OCI-LY1 (cell line): ENCODE measurements around the gene FARP1.

Experiments
- H2AFZ ChIP-seq: fragments of 200-600 bp; sonication (generic), shearing (Covaris generic); 2 replicates; pipeline ENCODE4 v1.6.0; 2014; ENCODE audit warnings: antibody characterized with exemption, mild to moderate bottlenecking, low read length
- H3F3A ChIP-seq: fragments of 200-600 bp; sonication (generic), shearing (Covaris generic); 2 replicates; pipeline ENCODE4 v1.6.0; 2014; ENCODE audit warnings: mild to moderate bottlenecking, antibody characterized with exemption, low read length, moderate library complexity; ENCODE audit not compliant: insufficient read depth
- H3K27ac ChIP-seq: fragments of 200-600 bp; sonication (generic); 2 replicates; pipeline ENCODE4 v1.5.1; 2014; ENCODE audit warnings: low read length, mixed run types, mild to moderate bottlenecking, low read depth; ENCODE audit not compliant: poor library complexity, severe bottlenecking
- H3K27me3 ChIP-seq: fragments of 200-600 bp; sonication (generic); 2 replicates; pipeline ENCODE4 v1.6.0; 2014; ENCODE audit warnings: antibody characterized with exemption, mild to moderate bottlenecking, low read length, moderate library complexity; ENCODE audit not compliant: insufficient read depth
- H3K36me3 ChIP-seq: fragments of 200-600 bp; sonication (generic); 2 replicates; pipeline ENCODE4 v1.6.1; 2014; ENCODE audit warnings: mild to moderate bottlenecking, antibody characterized with exemption, low read length, moderate library complexity, mixed read lengths; ENCODE audit not compliant: insufficient read depth
- H3K4me1 ChIP-seq: fragments of 200-600 bp; sonication (generic); 2 replicates; pipeline ENCODE4 v1.5.1; 2014; ENCODE audit warnings: mild to moderate bottlenecking, low read length, moderate library complexity; ENCODE audit not compliant: insufficient read depth, severe bottlenecking
- H3K4me2 ChIP-seq: fragments of 200-600 bp; sonication (generic), shearing (Covaris generic); 2 replicates; pipeline ENCODE4 v1.6.1; 2014; ENCODE audit warnings: low read length
- H3K4me3 ChIP-seq: fragments of 200-600 bp; sonication (generic); 2 replicates; pipeline ENCODE4 v1.5.1; 2014; ENCODE audit warnings: low read length, low read depth, mild to moderate bottlenecking, mixed read lengths; ENCODE audit not compliant: poor library complexity, severe bottlenecking
- H3K79me2 ChIP-seq: fragments of 200-600 bp; shearing (Covaris generic); 2 replicates; pipeline ENCODE4 v1.6.1; 2016; ENCODE audit warnings: mixed run types, low read length, mixed read lengths; ENCODE audit not compliant: insufficient read depth
- H3K9ac ChIP-seq: fragments of 200-600 bp; sonication (generic), shearing (Covaris generic); 2 replicates; pipeline ENCODE4 v1.6.1; 2014; ENCODE audit warnings: mild to moderate bottlenecking, low read length, mixed read lengths
- H3K9me2 ChIP-seq: fragments of 200-600 bp; sonication (generic), shearing (Covaris generic); 2 replicates; pipeline ENCODE4 v1.6.1; 2014; ENCODE audit warnings: low read depth, mild to moderate bottlenecking, low read length, mixed read lengths
- H3K9me3 ChIP-seq: fragments of 200-600 bp; shearing (Covaris generic); 2 replicates; pipeline ENCODE4 v1.6.1; 2014; ENCODE audit warnings: low read length, mixed read lengths
- H4K20me1 ChIP-seq: fragments of 200-600 bp; sonication (generic), shearing (Covaris generic); 2 replicates; pipeline ENCODE4 v1.6.0; 2016; ENCODE audit warnings: mild to moderate bottlenecking, low read length; ENCODE audit not compliant: insufficient read depth
- CTCF ChIP-seq: fragments of 200-600 bp; sonication (generic), shearing (Covaris generic); IDR thresholded peaks from 2 replicates; pipeline ENCODE4 v1.5.1; 2017; ENCODE audit warnings: mild to moderate bottlenecking, antibody characterized with exemption, low read length, moderate library complexity, mixed read lengths
- EZH2 ChIP-seq: fragments of 200-600 bp; sonication (generic), shearing (Covaris generic); IDR thresholded peaks from 2 replicates; pipeline ENCODE4 v1.8.0; 2017; ENCODE audit warnings: borderline replicate concordance, mixed run types, mild to moderate bottlenecking, antibody characterized with exemption, low read length, moderate library complexity, mixed read lengths

The FARP1 gene

GRCh38 chr13:98261165-98261702 lies 118.3 kb downstream of the FARP1 start:
- Histone ChIP-seq H3K9me3 (no peaks in the 10 kb centered on the region), H2AFZ (no peak overlapping the region), H3K4me1 (no peaks in the 10 kb centered on the region), H3F3A (no peaks in the 10 kb centered on the region), H3K9ac (no peak overlapping the region), H4K20me1 (no peaks in the 10 kb centered on the region), H3K4me2 (no peak overlapping the region), H3K4me3 (no peak overlapping the region), H3K9me2 (no peaks in the 10 kb centered on the region), H3K79me2 (no peaks in the 10 kb centered on the region), H3K27me3 (no peaks in the 10 kb centered on the region), H3K36me3 (no peaks in the 10 kb centered on the region), H3K27ac (no peak overlapping the region)
- TF ChIP-seq EZH2 (no peak), CTCF (no peak)

GRCh38 chr13:98262292-98262691 lies 119.4 kb downstream of the FARP1 start:
- H3K4me3 ChIP-seq: no peak overlapping the region
- no peaks in the 10 kb centered on the region for H3K4me1 ChIP-seq
- H3K4me2 ChIP-seq: no peak overlapping the region
- TF ChIP-seq EZH2 (no peak), CTCF (no peak)
- no peaks in the 10 kb centered on the region for H3F3A ChIP-seq
- H2AFZ ChIP-seq: no peak overlapping the region
- H4K20me1 ChIP-seq: no peaks in the 10 kb centered on the region
- no peaks in the 10 kb centered on the region for H3K79me2 ChIP-seq
- H3K27ac ChIP-seq: no peak overlapping the region
- no peaks in the 10 kb centered on the region for H3K9me2 ChIP-seq
- H3K9ac ChIP-seq: no peak overlapping the region
- H3K36me3 ChIP-seq: no peaks in the 10 kb centered on the region
- no peaks in the 10 kb centered on the region for H3K27me3 ChIP-seq
- H3K9me3 ChIP-seq: no peaks in the 10 kb centered on the region

- no peaks in the 10 kb centered on the region for H3F3A ChIP-seq
- H3K4me3 ChIP-seq: no peak overlapping the region
- no peaks in the 10 kb centered on the region for H3K27me3 ChIP-seq
- no peaks in the 10 kb centered on the region for H3K9me2 ChIP-seq
- no peak overlapping the region for H3K4me2 ChIP-seq
- no peak overlapping the region for H3K9ac ChIP-seq
- no peak overlapping the region for H3K27ac ChIP-seq
- no peaks in the 10 kb centered on the region for H3K36me3 ChIP-seq
- no peaks in the 10 kb centered on the region for H3K4me1 ChIP-seq
- TF ChIP-seq EZH2 (no peak), CTCF (no peak)
- H2AFZ ChIP-seq: no peak overlapping the region
- no peaks in the 10 kb centered on the region for H3K79me2 ChIP-seq
- no peaks in the 10 kb centered on the region for H3K9me3 ChIP-seq
- no peaks in the 10 kb centered on the region for H4K20me1 ChIP-seq
Observed at GRCh38 chr13:98263841-98264240, 120.9 kb downstream of the FARP1 start.
